Transverse colon (tissue), 3 donors: Measurements from ENCODE around the gene LINC00237.

Experiments used
- EP300 ChIP-seq: sonication (generic); formaldehyde crosslinking; IDR thresholded peaks from one replicate; pipeline ENCODE4 v1.6.1; 2017; ENCODE audit warnings: antibody characterized with exemption, low read depth
- POLR2A ChIP-seq: fragments of 450-650 bp; IDR thresholded peaks from one replicate; pipeline ENCODE4 v1.6.1; 2016; ENCODE audit warnings: antibody characterized with exemption, mild to moderate bottlenecking, moderate library complexity
- POLR2AphosphoS5 ChIP-seq, 3 donors: sonication (generic); formaldehyde crosslinking; IDR thresholded peaks; one replicate each; pipeline ENCODE4 v1.6.1; 2016; ENCODE audit warnings: antibody characterized with exemption in 3 of 3

DNA sequence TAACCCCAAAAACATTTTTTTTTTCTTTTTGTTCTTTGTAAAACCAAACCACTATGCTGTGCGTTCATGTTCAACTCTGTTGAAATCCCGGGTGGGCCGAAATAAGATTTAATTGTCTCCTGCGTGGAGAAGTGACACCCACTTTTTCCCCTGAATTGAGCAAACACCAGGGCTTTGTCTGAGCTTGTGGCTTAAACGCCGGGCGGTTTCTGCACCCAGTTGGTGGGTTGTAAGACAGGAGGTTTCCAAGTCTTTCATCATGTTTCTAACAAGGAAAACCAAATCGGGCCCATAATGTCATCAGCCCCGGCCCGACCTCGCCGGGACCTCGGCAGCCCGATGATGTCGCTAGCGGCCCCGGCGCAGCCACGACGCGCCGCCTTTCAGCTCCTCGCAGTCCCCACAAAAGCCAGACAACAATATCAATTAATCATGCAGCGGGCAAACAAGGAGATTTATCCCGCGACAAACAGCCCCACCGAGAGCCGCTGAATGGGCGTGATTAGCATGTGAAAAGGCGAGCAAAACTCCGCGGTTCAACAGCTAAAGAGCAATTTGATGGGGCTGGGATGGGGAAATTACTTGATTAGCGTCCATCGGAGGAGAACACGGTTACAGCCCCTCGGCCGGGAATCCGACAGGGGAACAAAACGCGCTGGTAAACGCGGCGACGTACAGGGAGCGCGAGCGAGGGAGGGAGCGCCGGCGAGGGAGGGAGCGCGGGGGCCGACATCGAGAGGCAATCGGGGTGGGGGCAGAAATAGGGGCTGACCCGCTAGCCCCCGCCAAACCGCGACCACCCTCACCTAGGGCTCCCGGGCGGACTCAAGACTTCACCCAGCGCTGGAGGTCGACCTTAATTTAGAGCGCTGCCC lies 5.3 kb downstream of the LINC00237 start:
- TF ChIP-seq POLR2A (no peak), EP300 (no peak), POLR2AphosphoS5 (IDR thresholded peaks at IDR 0.05) (no peak)
